Measurements from ENCODE around the gene PAWR.
"Not testable (repeated sequence)": the region's sequence is repeated elsewhere in the genome, so short reads cannot be mapped to it uniquely, and the experiment has no call there.

PAWR gene

GRCh38 chr12:79585147-79585546 lies 105.6 kb downstream of the PAWR start:
- no peak for DNase-seq

GRCh38 chr12:79573820-79574219 lies 116.9 kb downstream of the PAWR start:
- no peak for DNase-seq

- DNase-seq = no peak
These were observed 121.1 kb downstream of the PAWR start for GRCh38 chr12:79569679-79570078.

- no peak for DNase-seq
These were observed 123.6 kb downstream of the PAWR start for GRCh38 chr12:79567175-79567563.

- no peak for DNase-seq
These were observed 124.2 kb downstream of the PAWR start for GRCh38 chr12:79566452-79567174.

GRCh38 chr12:79564727-79565350 lies 125.9 kb downstream of the PAWR start:
- not testable (repeated sequence) for DNase-seq

GRCh38 chr12:79563021-79563740 lies 127.6 kb downstream of the PAWR start:
- no peak for DNase-seq

- no peak for DNase-seq
These were observed 129.2 kb downstream of the PAWR start for GRCh38 chr12:79561401-79562132.

- no peak for DNase-seq
These were observed 130.4 kb downstream of the PAWR start for GRCh38 chr12:79560225-79560889.

- no peak for DNase-seq
These were observed 131.2 kb downstream of the PAWR start for GRCh38 chr12:79559591-79559990.

GRCh38 chr12:79558924-79559469 lies 131.8 kb downstream of the PAWR start:
- no peak for DNase-seq

- no peak for DNase-seq
These were observed 133.0 kb downstream of the PAWR start for GRCh38 chr12:79557690-79558315.

- no peak for DNase-seq
These were observed 135.5 kb downstream of the PAWR start for GRCh38 chr12:79555028-79555925.

GRCh38 chr12:79553863-79554574 lies 136.7 kb downstream of the PAWR start:
- DNase-seq = no peak

- DNase-seq = no peak
These were observed 138.6 kb downstream of the PAWR start for GRCh38 chr12:79552192-79552591.

- DNase-seq = no peak
These were observed 141.1 kb downstream of the PAWR start for GRCh38 chr12:79549531-79550271.

- DNase-seq = no peak
These were observed 142.2 kb downstream of the PAWR start for GRCh38 chr12:79548610-79548924.

- DNase-seq = no peak
These were observed 142.8 kb downstream of the PAWR start for GRCh38 chr12:79547735-79548609.
